ENCODE results near the gene FKBP1A.

Gene FKBP1A

DNA sequence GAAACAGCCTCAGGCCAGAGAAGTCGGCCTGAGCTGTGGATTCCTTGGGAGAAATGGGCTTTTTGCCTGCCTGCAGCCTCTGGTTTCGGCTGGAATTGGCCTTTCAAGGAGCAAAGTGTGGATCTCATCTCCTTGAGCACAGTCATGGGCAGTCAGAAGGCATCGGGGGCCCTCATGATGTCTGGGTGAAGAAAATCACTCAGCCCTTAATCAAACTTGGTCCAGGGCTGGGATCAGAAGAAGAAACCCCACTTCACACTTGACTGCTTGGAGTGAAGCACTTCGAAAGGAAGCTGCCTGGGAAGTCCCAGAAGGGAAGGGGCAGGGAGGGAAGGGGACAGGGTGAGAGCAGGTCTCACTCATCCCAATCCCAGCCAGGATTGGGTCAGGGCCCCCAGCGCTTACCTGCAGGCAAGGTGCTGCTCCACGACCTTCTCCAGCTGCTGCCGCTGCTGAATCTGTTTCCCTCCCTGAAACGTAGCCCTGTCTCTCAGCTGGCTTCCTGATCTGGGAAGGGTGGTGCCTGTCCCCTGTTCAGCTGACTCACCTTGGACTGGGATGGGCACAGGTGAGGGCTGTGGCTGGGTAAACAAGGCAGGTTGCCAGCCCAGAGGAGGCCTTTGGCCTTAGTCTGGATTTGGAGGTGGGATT is 64.0 kb downstream of the FKBP1A start, which contains the start of gene SDCBP2:
Gene SDCBP2, minus strand, starts transcription at position 460 of the 651 bp plus-strand sequence. CDS start 8,723 bp downstream, outside the sequence.
- TF ChIP-seq ZNF274 (IDR thresholded peaks at IDR 0.05; ENCODE audit: low read depth, low read length), result no peak
- no peak within 1 kb of the TSS for H3K4me3 ChIP-seq (ENCODE audit: low read length)

DNA sequence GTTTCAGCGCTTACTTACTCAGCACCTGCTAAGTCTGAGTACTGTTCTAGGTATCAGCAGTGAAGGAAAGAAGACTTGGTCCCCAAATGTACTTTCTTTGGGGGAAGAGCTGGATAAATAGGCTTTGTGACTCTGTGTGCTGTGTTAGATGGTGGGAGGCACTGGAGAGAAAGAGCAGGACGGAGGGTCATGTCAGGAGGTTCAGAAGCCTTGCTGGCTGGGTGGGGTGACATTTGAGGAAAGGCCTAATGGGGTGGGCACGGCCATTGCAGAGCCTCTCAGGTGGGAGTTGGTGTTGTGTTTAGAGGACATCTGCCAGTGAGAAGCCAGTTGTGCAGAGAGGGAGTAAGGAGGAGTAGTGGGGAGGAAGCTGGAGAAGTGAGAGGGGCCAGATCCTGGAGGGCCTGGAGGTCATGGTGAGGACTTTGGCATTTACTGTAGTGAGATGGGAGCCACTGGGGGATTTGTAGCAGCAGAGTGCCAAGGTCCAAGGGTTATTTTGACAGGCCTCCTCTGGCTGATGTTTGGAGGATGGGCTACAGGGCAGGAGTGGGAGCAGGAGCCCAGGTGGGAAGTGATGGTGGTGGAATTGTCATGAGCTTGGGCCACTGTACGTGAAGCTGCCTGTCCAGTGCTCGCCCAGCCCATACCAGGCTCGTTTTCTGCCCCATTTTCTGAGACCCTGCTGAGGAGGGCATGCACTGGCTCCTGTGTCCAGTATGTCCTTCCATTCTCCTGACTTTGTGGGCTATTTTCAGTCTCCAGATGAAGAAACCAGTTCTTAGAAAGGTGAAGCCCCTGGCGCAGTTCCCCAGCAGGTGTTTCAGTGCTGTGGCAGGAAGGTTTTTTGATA is 64.8 kb downstream of the FKBP1A start:
- no peak for TF ChIP-seq ZNF274 (IDR thresholded peaks at IDR 0.05; ENCODE audit: low read depth, low read length)
- no peak overlapping the region for H3K4me3 ChIP-seq (ENCODE audit: low read length)

DNA sequence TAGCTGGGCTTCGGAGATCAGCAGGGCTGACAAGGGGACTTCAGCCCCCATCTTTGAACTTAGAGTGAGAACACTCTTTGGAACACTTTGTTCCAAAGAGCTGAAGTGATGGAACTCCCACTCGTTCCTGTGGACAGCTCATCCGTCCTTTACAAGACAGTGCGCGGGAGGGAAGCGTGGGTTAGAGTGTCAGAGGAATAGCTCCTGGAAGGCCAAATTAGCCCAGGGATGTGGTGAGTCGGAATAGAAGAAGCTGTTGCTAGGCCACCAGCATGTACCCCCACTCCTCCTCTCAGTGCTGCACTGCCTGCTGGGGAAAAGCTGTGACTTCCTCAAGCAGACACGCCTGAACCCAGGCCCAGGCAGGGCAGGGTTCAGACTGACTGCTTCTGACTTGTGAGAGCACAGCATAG is 65.6 kb downstream of the FKBP1A start:
- no peak overlapping the region for H3K4me3 ChIP-seq (ENCODE audit: low read length)
- no peak for TF ChIP-seq ZNF274 (IDR thresholded peaks at IDR 0.05; ENCODE audit: low read depth, low read length)

DNA sequence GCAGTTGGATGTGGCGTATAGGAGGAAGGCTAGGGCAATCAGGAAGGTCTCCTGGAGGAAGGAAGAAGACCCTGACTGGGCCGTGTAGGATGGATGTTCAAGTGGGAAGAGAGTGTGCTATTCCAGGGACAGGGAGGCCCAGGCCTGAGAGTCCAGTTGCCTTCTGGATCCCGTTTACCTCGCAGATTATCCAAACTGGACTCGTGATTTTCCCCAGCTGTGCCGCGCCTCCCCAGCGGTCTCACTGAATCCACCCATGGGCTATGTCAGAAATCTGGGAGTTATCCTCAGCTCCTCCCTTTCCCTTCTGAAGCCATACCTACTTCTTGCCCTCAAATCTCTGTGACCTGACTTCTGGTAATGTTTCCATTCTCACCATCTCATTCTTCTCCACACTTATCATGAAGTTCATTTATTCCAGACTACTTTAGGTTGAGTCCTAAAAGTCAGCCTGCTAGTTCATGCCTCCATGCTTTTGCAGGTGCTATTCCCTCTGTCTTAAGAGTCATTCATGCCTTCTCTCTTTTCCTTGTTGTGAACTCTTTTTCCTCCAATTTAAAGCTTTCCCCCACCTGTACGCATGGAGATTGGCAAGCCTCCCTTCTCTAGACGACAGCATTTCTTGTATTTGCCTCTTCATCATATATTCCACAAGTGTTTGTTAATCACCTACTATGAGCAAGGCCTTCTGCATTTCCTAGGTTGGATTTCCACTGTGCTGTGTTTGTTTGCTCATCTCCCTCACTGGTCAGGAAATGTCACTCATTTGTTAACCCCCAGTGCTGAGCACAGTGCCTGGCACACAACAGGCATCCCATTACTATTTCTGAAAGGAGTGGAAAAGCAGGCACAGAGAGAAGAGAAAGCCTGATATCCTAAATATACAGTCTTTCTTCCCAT is 66.6 kb downstream of the FKBP1A start:
- no peak for TF ChIP-seq ZNF274 (IDR thresholded peaks at IDR 0.05; ENCODE audit: low read depth, low read length)
- peak overlapping the region; percentile 81 for H3K4me3 ChIP-seq (ENCODE audit: low read length)

DNA sequence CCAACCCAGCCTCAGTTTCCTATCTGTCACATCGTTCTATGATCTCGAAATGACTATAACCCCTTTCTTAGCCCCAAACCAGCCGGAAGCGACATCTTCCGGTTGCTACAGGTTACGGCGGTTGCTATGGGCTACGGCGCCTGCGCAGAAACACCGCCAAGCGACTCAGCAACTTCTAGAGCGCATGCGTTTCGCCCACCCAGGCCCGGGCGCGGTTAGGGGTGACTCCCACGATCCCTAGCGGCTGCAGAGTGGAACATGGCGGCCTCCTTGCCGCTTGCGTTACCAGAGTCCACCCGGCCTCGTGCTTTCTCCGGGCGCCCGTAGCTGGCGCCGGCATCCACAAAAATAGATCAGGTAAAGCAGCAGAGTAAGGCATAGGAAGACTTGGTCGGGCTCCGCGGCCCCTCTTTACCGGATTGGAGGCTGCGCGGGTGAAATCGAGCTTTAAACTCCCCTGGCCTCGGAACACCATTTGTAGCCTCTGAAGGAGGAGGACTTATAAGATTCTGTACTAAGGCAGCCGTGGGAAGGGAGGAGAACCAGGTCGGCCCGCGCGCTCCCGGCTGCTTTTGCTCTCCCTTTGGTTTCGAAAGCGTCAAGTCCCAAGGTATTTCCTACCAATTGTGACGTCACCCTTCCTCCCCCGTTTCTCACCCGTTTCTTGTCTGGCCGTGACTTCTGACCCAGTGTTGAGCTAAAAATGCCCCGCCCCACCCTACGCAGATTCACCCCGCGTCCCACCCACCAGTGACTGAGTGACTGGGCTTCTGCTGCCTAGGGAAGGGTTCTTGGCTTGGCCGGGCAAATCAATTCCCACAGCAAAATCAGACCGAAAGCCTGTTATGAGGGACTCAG is 67.5 kb downstream of the FKBP1A start:
- H3K4me3 ChIP-seq (ENCODE audit: low read length), result peak overlapping the region; percentile 81
- no peak for TF ChIP-seq ZNF274 (IDR thresholded peaks at IDR 0.05; ENCODE audit: low read depth, low read length)

DNA sequence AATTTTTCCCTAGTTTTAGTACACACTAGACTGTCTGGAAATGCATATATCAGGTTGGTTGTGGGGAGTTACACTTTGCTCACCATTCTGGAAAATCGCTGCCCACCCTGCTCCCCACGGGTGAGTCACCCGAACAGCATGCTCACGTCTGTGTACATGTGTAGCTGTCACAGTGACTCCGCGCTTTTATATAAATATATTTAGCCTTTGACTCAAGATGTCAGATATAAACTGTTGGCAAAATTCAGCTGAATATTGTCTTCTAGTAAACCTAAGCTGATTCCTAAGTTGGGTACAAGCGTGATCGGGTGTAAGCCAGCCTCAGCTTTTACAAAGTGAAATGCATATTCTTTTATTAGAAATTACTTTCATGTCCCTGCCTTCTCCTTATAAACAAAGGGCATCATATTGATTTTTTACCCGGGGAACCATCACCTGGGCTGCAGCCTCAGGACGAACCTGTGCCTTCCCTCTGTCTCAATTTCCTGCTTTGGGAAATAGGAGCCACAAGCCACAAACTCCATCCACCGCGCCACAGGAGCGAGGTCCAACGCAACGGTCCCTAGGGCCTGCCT is 68.2 kb downstream of the FKBP1A start:
- no peak for TF ChIP-seq ZNF274 (IDR thresholded peaks at IDR 0.05; ENCODE audit: low read depth, low read length)
- H3K4me3 ChIP-seq (ENCODE audit: low read length), result peak overlapping the region; percentile 60; the same call in 1 of the 2 replicates

DNA sequence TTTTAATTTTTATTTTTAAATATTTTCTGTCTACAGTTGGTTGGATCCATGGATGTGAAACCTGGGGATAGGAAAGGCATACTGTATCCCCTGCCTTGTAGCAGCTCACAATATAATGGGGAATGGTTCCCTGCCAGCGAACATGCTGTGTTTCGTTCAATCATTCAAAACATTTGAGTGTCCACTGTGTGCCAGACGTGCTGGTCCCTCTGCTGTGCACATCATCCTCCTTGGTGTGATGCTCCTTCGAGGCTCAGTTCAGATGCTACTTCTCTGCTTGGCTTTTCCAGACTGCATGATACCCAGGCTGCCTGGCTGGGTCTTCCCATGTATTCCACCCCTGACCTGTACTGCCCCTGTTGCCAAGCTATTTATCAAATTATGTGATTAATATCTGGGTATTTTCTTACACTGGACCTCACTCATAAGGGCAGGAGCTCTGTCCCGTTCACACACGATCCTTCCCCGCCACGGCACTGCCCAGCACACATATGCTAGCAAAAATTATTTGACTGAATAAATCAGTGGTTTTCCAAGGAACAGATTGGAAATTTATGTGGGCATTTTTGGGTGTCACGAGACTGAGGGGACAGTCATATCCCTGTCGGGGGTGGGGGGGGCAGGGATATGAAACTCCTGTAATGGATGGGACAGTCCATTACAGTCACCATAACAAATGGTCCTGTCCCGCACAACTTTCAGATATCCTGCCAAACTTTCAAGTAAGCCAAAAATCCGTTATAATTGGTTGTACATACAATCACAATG is 68.8 kb downstream of the FKBP1A start:
- TF ChIP-seq ZNF274 (IDR thresholded peaks at IDR 0.05; ENCODE audit: low read depth, low read length), result no peak
- no peak overlapping the region for H3K4me3 ChIP-seq (ENCODE audit: low read length)

DNA sequence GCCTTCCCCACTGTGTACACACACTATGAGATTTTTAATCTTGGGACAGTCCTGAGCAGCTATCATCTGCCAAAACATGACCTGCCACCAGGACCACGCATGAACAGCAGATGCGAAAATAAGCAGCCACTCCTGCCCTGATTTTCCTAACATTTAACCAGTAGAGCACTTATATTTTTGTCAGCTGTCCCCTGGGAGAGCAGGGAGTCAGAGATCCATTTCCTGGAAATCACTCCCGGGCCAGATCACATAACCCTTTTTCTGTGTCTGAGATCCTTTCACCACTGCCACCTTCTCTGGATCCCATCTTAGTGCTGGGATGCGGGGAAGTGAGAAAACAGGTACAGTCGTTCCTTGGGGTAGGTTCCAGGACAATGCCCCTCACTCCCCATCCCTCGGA is 69.6 kb downstream of the FKBP1A start:
- TF ChIP-seq ZNF274 (IDR thresholded peaks at IDR 0.05; ENCODE audit: low read depth, low read length), result no peak
- H3K4me3 ChIP-seq (ENCODE audit: low read length), result no peak overlapping the region

DNA sequence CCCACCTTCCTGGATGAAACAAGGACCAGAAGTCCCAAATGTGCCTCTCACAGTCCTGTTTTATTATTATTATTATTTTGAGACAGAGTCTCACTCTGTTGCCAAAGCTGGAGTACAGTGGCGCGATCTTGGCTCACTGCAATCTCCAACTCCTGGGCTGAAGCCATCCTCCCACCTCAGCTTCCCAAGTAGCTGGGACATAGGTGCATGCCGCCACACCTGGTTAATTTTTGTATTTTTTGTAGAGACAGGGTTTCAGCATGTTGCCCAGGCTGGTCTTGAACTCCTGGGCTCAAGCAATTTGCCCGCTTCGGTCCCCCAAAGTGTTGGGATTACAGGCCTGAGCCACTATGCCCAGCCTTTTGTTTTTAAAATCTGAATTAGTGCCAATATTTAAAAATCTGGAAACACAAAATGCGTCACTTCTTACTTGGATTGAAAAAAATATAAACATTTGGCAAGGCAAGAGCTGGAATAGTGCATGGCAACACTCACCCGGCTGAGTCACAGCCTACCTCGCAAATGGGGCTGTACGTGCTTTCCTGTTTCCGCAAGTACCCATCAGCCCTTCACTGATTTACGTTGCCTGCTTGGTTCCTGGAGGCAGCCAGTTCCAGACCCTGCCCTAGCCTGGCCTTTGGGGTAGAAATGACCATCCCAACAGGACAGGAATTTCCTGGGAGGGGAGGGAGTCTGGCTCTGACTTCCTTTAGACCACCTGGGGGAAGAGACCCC is 70.2 kb downstream of the FKBP1A start:
- no peak for TF ChIP-seq ZNF274 (IDR thresholded peaks at IDR 0.05; ENCODE audit: low read depth, low read length)
- H3K4me3 ChIP-seq (ENCODE audit: low read length), result no peak overlapping the region

DNA sequence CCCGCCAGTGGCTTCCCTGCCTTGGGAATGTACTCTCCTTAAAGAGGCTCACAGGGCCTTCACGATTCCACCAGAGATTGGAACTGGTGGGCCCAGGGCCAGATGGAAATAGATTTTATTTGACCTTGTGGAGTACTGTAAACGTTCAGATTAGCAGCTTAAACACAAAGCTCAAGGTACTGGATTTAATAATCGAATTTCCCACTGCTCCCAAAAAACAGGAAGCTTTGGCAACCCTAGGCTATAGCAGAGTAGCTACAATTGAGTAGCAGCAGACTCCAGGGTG is 71.3 kb downstream of the FKBP1A start:
- H3K4me3 ChIP-seq (ENCODE audit: low read length), result no peak overlapping the region
- TF ChIP-seq ZNF274 (IDR thresholded peaks at IDR 0.05; ENCODE audit: low read depth, low read length), result no peak

DNA sequence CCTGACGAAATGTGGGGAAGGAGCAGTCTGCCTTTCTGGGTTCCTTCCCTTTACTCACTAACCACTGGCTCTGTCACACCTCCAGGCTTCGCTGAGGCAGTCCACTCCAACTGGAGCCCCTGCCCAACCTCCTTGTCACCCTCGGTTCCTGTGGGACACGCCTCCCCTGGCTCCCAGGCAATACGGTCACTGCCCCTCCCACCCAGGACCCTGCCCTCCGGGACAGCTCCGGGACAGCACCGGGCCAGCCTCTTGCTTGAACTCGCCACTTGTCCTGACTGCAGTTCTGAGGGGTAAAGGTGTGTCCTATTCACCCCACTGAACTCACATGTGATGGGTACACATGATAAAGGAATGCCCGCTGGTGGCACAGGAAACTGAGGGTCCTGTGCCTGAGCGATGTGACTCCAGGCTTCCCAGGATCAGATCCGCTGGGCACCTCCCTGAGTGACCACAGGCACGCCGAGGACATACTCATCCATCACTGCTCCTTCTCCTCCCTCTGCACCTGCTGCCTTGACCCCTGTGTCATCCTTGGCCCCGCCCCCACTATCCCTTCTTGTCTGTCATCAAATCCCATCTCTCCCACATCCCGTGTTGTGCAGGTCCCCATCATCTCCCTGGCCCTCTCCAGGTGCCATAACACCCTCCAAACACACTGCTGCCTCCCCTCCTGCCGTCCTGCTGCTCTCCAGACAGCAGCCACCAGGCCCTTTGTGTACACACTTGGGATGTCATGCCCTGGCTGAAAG is 71.8 kb downstream of the FKBP1A start:
- H3K4me3 ChIP-seq (ENCODE audit: low read length), result no peak overlapping the region
- TF ChIP-seq ZNF274 (IDR thresholded peaks at IDR 0.05; ENCODE audit: low read depth, low read length), result no peak
